NOMO-1 treated with dmso at 0.1 percent for 144 hours (cell line): ENCODE data around the gene CFAP45.

Experiments
- DNase-seq: peaks from one replicate; lab custom pipeline; 2025; ENCODE audit not compliant: unreplicated experiment; lab: John Stamatoyannopoulos, UW

The CFAP45 gene

GRCh38 chr1:159900086-159900680, at the start of gene CFAP45:
Gene CFAP45 (minus strand): TSS chr1:159900165. CDS start chr1:159900098, 67 bp downstream.
- peak; percentile 22 for DNase-seq

DNA sequence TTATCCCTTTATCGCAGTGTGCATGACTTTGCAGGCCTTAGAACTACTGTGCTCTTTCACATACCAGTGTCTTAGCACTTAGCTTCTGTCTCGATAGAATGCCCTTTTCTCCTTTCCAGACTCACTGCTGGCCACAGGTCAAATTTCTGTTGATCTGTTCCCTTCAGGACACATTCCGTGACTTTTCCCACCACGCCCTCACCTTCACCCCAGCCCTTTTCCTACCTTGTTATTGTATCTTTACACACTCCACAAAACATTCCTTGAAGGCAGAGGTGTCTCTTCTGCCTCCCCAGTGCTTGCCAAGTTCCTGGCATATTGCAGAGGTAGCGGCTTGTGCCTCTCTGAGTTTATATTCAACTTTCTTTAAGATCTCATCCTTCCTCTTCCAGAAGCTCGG, 49.2 kb upstream of the CFAP45 start:
- no peak for DNase-seq

GRCh38 chr1:159947942-159948341, 48.0 kb upstream of the CFAP45 start:
- DNase-seq = no peak

- no peak for DNase-seq
Observed at GRCh38 chr1:159946242-159947187, 46.5 kb upstream of the CFAP45 start.

- DNase-seq = peak; percentile 16
Observed at GRCh38 chr1:159945483-159946241, 45.7 kb upstream of the CFAP45 start, which contains the start of gene IGSF9. Gene IGSF9 (minus strand): TSS chr1:159945613. CDS start chr1:159943454, 2,159 bp downstream.

DNA sequence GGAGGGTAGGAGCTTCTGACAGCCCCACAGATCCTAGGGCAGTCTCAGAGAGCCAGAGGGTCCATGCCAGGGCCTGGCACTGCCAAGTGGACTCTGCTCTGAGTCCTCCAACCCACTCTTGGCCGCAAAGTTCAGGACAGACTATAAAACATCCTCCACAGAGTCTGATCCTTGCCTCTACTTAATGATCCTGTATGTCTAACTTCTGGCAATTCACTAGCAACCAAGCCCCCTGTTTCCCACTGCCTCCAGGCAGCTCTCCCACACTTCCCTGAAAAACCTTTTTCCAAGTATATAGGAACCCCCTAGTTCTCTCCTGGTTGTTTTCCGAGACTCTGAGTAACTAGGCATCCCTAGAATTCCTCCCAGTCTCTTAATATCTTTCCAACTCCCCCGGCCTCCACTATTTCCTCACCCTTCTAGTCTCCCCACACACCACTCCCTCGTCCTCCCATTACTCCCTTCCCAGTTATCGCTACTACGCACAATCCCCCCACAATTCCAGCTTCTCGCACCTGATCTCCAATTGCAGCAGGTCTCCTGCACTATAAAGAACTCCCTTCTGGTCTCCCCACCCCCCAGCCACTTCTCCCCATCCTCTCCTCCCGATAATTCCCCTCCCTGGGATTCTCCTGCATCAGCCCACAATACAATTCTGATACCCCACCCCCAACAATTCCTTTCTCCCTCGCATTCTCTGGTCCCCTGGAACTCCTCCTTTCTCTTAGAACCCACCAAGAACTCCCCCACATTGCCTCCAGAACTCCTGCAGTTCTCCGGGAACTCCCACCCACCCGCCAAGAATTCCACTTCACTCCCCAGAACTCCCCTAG, 44.9 kb upstream of the CFAP45 start:
- no peak for DNase-seq

DNA sequence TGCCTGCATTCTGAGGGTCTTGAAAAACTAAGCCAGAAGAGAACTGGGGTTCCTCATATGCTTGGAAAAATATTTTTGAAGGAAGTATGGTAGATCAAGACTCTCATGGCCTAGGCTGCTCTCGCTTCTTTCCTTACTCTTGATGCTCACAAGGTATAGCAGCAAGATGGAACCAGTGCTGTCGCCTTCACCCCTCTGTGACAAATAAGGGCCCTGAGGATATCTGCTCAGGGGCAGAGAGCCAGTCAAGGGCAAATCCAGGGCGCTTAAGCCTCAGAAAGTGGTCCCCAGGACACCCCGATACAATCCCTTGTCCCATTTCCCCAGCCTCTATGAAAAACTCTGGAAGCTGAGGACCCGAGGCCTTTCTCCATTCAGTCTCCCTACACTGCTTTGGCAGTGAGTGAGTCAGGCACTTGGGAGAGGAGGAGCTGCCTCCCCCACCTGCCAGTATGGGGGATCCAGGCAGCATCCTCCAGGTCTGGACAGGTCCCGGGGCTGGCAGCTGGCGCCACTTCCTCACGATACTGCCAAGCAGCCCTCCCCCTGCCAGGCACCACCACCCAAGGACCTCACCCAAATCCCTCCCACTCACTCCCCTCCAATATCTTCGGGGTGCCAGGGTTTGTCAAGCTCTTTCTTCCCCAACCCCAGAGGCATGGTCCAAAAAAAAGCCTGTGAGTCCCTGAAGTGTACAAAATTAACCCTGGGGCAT, 44.1 kb upstream of the CFAP45 start:
- DNase-seq = no peak

DNA sequence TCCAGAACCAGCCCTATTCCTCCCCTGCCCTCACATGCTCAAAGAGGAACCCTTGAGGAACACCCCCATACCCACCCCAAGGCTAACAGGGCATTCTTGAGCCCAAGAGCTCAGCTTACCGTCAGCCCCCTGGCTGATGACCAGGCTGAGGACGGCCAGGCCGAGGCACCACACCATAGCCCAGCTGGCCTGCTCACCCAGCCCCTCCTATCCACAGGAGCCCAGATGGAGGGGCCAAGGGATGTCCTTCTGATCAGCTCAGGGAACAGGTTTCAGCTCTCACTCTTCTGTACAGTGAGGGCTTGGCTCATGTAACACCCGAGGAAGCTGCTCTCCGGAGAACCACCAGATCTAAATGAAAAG, 43.3 kb upstream of the CFAP45 start:
- DNase-seq = no peak

- no peak for DNase-seq
Observed at GRCh38 chr1:159942632-159943277, 42.8 kb upstream of the CFAP45 start.

GRCh38 chr1:159941591-159942560, 41.9 kb upstream of the CFAP45 start:
- DNase-seq = no peak

DNA sequence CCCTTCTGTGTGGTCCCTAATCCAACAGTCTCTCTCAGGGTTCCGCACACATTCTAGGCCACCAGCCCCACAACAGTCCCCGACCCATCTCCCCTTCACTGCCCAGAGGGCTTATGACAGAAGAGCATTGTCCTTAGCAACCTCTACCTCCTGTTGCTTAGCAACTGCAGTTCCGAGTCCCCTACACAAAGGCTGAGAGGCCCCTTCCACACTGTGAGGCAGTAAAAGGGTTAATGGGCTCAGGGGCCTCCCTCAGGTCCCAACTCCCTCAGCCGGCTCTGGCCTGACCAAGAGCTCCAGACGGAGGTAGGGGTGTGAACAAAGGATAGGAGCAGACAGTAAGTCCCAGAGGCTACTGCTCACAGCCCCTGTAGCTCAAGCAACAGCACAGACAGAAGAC, 41.2 kb upstream of the CFAP45 start:
- no peak for DNase-seq

GRCh38 chr1:159940006-159940620, 40.1 kb upstream of the CFAP45 start:
- DNase-seq = no peak

DNA sequence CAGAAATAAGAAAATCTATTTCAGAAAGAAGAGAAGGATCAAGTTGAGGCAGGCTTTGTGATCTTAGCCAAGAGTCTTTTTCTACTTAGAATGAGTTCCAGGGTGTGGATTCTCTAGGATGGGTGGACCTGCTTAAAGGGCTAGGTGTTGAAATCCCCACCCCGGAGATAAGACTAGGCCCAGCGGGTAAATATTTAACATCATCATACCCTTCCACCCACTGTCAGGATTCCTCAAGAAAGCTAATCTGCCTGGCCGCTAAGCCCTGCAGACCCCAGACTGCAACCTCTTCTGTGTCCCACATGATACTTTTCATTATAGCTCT, 39.7 kb upstream of the CFAP45 start:
- no peak for DNase-seq

DNA sequence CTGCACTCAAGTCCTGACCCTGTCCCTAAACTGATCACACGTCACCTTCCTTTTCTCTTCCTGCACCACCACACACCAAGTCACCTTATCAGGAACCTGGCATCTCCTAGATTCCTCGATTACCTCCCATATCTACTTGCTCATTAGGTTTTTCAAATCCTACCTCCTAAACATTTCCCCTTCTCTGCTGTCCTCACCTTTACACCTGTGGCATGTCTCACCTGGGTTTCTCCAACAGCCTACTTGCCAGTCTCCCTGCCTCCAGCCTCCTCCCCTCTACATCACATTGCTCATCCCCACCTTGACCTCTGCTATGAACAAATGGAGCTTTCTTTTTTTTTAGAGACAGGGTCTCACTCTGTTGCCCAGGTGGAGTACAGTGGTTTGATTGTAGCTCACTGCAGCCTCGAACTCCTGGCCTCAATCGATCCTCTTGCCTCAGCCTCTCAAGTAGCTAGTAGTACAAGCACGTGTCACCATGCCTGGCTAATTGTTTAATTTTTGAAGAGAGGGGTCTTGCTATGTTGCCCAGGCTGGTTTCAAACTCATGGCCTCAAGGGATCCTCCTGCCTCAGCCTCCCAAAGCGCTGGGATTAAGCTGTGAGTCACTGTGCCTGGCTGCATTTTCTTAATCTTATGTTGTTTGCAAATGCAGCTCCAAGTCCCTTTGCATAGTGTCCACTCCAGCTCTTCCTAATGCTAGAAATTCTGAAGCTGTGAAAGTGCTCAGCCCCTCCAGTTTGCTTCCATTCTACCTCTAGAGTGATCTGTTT, 39.1 kb upstream of the CFAP45 start:
- no peak for DNase-seq

GRCh38 chr1:159938211-159938852, 38.4 kb upstream of the CFAP45 start:
- DNase-seq = no peak

DNA sequence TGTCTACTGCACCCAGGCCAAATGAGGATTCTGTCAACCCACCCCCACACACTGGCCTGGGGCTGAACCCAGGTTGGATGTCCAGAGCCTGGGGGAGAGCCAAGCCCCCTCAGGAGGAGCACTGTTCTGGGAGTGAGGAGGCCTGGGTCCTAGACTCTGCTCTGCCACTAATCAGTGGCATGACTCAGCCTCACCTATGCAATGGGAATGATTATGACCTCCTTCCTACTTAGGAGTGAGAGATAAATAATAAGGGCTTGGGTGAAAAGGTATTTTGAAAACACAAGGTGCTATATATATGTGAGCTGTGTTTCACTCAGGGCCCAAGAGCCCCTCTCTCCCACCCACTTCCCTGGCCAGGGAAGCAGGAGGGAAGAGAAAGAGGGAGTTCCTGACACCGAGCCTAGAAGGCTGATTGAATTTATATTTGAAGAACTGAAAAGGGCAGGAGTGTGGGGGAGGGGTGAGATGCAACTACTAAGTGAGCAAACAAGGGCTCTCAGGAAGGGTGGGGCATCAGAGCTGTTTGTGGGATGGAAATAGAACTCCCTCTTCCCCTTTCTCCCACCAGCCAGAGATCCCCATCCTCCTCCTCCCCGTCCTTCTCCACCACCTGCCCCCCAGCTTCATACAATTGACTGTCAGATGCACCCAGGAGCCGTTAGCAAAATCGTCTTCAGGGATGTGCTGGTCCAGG, 37.2 kb upstream of the CFAP45 start:
- DNase-seq = peak; percentile 58
